Colonic mucosa (tissue), 4 donors: ENCODE measurements around the gene GAB2. TPM values are rescaled to one million over a fixed set of nuclear protein-coding genes. Genes with fewer than 3 reads are reported as not detected.

Experiments used
- DNase-seq: peaks from one replicate; pipeline ENCODE4 v3.0.0-alpha.2; 2020
- H3K27ac ChIP-seq: fragments of 200-600 bp; one replicate; pipeline ENCODE4 v1.8.0; 2021
- H3K27me3 ChIP-seq: fragments of 200-600 bp; one replicate; pipeline ENCODE4 v1.8.0; 2021
- H3K36me3 ChIP-seq: fragments of 200-600 bp; one replicate; pipeline ENCODE4 v1.8.0; 2021
- H3K4me1 ChIP-seq: fragments of 200-600 bp; one replicate; pipeline ENCODE4 v1.8.0; 2021; ENCODE audit warnings: mild to moderate bottlenecking
- H3K4me3 ChIP-seq: fragments of 200-600 bp; one replicate; pipeline ENCODE4 v1.8.0; 2021
- H3K9ac ChIP-seq, 2 donors: one replicate each; pipeline ENCODE4 v1.7.0; 2013; ENCODE audit warnings: control low read depth in 2 of 2, low read depth in 2 of 2, low read length in 2 of 2
- H3K9me3 ChIP-seq: fragments of 200-600 bp; one replicate; pipeline ENCODE4 v1.8.0; 2021
- CTCF ChIP-seq: fragments of 200-600 bp; IDR thresholded peaks from one replicate; pipeline ENCODE4 v1.8.0; 2022; ENCODE audit warnings: antibody characterized with exemption, mild to moderate bottlenecking
- intact Hi-C: fragments of 100-400 bp; cut with DNase I; formaldehyde crosslinking; loops from one replicate; pipeline ENCODE4 v1.14.1; 2022
- total RNA-seq, 2 donors: library from RNA; stranded (reverse); fragmentation: NEBNext Ultra II Directional in 1 of 2; extraction: Animal tissue kit (Norgen Biotek cat#: 25700) in 1 of 2; gene quantifications; one replicate each; pipeline ENCODE4 v1.2.1, GENCODE V29; 2021
- donor health status: healthy.
- donor health status: DM: no; HTN: no; CAD: no.
- donor health status: DM: no; HTN: no; CAD: no.

GAB2 gene
- total RNA-seq, 2 donors from 2014 or later = 20.0 to 21.1 TPM

- H3K4me3 ChIP-seq = no peak overlapping the region
- no peak overlapping the region for H3K9ac ChIP-seq
- no peak overlapping the region for H3K27ac ChIP-seq
- no peaks in the 10 kb centered on the region for H3K36me3 ChIP-seq
- no peaks in the 10 kb centered on the region for H3K4me1 ChIP-seq
- intact Hi-C loops = no loop called here
- H3K27me3 ChIP-seq = no peaks in the 10 kb centered on the region
- TF ChIP-seq CTCF = no peak
- no peak for DNase-seq
- no peaks in the 10 kb centered on the region for H3K9me3 ChIP-seq
Observed at GRCh38 chr11:78253797-78254196, 163.8 kb downstream of the GAB2 start.

- Histone ChIP-seq H3K27ac (no peak overlapping the region), H3K4me1 (no peaks in the 10 kb centered on the region), H3K9me3 (no peaks in the 10 kb centered on the region), H3K27me3 (no peaks in the 10 kb centered on the region), H3K9ac (no peak overlapping the region), H3K36me3 (no peaks in the 10 kb centered on the region), H3K4me3 (no peak overlapping the region)
- no peak for TF ChIP-seq CTCF
- intact Hi-C loops = no loop called here
- DNase-seq = no peak
Observed at GRCh38 chr11:78251083-78251775, 166.4 kb downstream of the GAB2 start.

GRCh38 chr11:78250099-78250498 lies 167.5 kb downstream of the GAB2 start:
- no peaks in the 10 kb centered on the region for H3K27me3 ChIP-seq
- no peak overlapping the region for H3K27ac ChIP-seq
- intact Hi-C loops = no loop called here
- no peak overlapping the region for H3K4me3 ChIP-seq
- no peaks in the 10 kb centered on the region for H3K9me3 ChIP-seq
- TF ChIP-seq CTCF = no peak
- no peaks in the 10 kb centered on the region for H3K4me1 ChIP-seq
- no peaks in the 10 kb centered on the region for H3K36me3 ChIP-seq
- H3K9ac ChIP-seq = no peak overlapping the region
- DNase-seq = no peak

- Histone ChIP-seq H3K36me3 (no peaks in the 10 kb centered on the region), H3K9ac (no peak overlapping the region), H3K4me1 (no peaks in the 10 kb centered on the region), H3K27ac (no peak overlapping the region), H3K27me3 (no peaks in the 10 kb centered on the region), H3K4me3 (no peak overlapping the region), H3K9me3 (no peaks in the 10 kb centered on the region)
- intact Hi-C loops = no loop called here
- DNase-seq = no peak
- no peak for TF ChIP-seq CTCF
Observed at GRCh38 chr11:78248903-78249302, 168.7 kb downstream of the GAB2 start.

GRCh38 chr11:78248191-78248590 lies 169.4 kb downstream of the GAB2 start:
- Histone ChIP-seq H3K9me3 (no peaks in the 10 kb centered on the region), H3K4me1 (no peaks in the 10 kb centered on the region), H3K27me3 (no peaks in the 10 kb centered on the region), H3K4me3 (no peak overlapping the region), H3K27ac (no peak overlapping the region), H3K36me3 (no peaks in the 10 kb centered on the region), H3K9ac (no peak overlapping the region)
- DNase-seq = no peak
- TF ChIP-seq CTCF = no peak
- intact Hi-C loops = no loop called here
